ENCODE data around the gene USP12.

USP12 gene

DNA sequence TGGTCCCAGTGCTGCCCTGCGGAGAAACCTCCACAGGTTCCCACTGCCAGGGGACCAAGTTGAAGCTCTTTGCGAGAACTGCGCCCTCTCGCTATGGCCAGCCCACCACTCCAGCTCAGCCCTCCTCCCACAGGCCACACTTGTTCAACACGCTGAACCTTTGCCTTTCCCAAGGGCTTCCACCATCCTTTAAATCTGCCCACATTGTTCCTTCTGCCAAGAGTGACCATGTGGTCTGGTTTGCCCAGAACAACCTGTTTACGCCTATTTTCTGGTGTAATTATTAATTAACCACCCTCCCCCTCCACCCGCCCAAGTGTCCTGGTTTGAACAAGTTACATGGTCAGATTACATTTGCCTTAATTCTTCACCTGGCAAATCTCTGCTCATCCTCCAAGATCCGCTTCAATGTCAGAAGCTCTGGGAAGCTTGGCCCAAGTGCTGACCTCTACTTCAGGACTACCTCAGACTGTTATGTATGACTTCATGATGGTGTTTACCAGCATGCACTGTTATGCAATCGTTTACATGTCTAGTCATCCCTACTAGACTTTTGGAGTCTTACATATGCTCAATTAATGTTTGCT lies 12.0 kb upstream of the USP12 start:
- no peak for DNase-seq (ENCODE audit: low read depth)

GRCh38 chr13:27182844-27183497 lies 11.4 kb upstream of the USP12 start:
- DNase-seq (ENCODE audit: low read depth): no peak

GRCh38 chr13:27182054-27182453 lies 10.4 kb upstream of the USP12 start:
- DNase-seq (ENCODE audit: low read depth): no peak

- DNase-seq (ENCODE audit: low read depth): no peak
Observed at GRCh38 chr13:27177852-27178251, 6.2 kb upstream of the USP12 start.

DNA sequence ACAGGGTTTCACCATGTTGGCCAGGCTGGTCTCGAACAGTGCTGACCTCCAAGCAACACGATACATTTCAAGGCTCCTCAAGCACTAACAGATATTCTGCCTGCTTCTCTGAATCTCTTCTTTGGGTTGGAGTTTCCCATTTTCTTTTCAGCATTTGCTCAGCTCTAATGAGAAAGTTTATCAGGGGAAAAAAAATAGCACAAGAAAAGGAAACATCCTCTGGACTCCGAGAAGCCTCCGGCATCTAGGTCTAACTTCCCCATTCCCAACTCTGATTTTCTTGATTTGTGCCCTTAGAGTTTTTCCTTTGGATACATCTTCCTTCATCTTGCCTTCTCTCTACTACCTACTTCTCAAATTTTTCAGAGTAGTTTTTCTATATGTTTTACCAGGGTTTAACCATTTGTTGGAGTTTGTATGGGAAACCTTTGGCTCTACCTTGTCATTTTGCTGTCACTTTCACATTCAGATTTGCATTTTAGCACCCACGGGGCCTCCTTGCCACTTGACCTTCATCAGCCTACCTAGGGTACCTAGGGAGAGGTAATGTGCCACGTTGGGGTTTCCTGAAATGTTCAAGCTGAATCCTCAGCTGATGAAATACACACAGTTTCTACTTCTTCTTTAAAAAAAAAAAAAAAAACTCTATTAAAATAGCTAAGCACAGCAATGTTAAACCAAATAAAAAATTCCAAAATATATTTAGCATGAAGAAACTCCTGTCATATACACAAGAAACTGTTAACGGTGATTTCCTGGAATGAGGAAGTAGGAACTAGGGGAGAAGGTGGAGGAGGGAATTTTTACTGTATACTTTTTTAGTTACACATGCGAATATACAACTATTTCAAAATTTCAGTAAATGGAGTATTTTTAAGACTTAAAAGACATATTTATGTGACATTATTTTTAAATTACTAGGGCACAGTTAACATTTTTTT lies 5.1 kb upstream of the USP12 start:
- no peak for DNase-seq (ENCODE audit: low read depth)

DNA sequence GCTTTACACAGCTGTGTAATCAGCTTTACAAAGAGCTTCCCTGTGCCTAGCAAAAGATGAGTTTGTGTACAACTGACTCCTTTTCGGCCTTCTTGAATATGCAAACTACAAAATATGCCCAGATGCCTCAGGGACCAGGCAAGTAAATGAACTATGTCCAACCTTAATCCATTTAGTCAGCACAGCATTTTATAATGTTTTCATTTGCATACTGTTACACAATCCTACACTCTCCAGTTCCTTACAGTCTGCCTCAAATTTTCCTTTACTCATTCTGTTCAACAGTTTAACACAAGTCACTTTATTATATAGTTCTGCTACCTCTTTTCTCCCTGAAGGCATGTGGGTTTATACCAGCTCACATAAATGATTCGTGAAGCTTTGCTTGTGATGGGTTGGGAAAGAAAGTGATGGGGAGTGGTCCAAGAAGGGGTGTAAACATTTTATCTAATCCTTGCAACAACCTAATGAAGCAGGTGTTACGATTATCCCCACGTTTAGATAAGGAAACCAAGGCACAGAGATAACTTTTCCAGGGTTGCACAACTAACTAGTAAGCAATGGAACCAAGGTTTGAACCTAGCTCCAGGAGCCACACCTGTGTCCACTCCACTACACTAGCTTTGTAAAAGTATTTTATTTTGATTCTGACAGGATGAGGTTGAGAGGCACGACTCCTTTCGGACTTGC lies 3.3 kb upstream of the USP12 start:
- DNase-seq (ENCODE audit: low read depth): no peak

GRCh38 chr13:27172495-27172842 lies 858 bp upstream of the USP12 start:
- no peak for DNase-seq (ENCODE audit: low read depth)

DNA sequence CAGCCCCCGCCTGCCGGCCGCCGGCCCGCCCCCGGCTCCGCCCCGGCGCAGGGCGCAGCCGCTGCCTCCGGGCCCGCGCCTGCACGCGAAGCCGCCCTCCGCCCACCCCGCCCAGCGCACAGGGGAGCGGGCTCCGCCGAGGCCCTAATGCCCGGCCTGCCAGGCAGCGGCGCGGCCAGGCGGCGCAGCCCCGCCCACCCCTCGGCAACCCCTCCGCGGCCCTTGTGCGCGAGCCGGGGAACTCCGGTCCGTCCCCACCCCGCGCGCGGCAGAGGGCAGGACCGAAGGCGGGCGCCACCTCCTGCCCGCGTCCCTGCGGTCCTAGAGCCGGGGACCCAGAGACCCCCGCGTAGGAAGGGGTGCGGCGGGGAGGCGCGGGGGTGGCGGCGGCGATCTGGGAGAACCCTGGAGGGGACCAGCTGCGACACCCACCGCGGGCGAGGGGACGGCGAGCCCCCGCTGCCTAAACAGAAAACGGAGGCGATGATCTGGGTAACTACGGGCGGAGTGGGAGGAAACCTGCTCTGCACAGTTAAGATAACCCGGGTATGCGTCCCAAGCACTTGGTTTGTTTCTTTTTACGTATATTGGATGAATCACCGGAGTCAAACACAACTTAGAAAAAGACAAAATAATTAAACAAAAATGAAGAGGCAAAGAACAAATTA lies 350 bp upstream of the USP12 start:
- DNase-seq (ENCODE audit: low read depth): peak; percentile 89

DNA sequence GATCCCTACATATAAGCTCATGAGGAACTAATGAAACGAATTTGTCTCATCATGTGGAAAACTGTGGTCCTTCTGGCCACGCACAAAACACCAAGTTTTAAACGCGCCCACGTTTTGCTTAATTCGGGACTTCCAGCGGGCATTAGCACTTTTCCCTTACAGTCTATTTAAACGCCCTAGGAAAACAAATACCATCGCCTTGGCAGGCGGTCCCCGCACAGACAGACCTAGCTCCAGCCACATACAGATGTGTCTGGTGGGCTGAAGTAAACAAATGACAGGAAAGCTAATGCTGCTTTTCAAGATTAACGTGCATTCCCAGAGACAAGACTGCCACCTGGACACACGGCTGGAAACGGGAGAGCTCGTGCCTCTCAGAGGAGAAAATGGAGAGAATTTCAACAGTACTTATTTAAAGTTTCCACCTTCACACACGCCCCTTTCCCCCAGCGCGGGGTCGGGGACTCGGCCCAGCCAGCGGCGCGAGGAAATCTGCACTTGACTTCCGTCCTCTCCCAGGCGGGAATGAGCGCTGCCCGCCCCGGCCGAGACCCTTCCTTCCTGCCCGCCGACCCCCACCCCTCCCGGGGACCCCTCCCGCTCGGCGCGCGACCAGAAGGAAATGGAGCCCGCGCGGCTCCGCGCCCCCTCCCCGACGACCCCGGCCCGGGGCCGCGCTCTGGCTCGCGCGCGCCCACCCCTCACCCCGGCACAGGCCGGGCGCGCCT lies 931 bp downstream of the USP12 start:
- DNase-seq (ENCODE audit: low read depth): no peak

GRCh38 chr13:27170221-27170515 lies 1.4 kb downstream of the USP12 start:
- no peak for DNase-seq (ENCODE audit: low read depth)

DNA sequence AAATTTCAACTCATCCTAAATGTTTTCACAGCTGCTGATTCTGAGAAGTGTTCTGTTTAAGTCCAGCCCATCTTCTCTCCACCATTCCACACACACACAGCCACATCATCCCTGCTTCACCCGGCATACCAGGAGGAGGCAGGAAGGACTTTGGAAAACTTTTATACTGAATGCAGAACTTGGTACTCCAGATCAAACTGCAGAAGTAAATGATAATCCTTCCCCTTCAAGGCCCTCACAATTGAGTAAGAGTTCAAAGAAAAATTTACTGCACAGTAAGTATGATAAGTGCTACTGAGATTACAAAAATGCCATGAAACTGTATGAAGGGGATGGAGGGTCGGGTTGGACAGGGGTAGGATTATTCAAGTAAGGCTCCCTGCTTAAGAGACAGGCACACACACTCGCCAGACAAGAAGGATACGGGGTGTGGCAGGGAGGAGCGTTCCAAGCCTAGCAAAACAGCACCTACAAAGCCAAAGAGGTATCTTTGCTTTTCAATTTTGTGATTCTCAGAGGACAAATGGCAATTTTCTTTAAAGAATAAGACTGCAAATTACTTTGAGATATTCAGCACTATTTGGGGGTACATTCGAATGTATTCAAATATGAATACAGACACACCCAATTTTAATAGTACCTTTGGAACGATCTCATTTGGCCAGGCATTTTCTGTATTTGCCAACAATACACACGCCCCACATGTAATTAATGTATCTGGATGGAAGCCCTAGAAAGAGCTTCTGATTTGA lies 2.5 kb downstream of the USP12 start:
- no peak for DNase-seq (ENCODE audit: low read depth)

GRCh38 chr13:27168086-27168485 lies 3.5 kb downstream of the USP12 start:
- no peak for DNase-seq (ENCODE audit: low read depth)

- no peak for DNase-seq (ENCODE audit: low read depth)
Observed at GRCh38 chr13:27166313-27166712, 5.3 kb downstream of the USP12 start.

DNA sequence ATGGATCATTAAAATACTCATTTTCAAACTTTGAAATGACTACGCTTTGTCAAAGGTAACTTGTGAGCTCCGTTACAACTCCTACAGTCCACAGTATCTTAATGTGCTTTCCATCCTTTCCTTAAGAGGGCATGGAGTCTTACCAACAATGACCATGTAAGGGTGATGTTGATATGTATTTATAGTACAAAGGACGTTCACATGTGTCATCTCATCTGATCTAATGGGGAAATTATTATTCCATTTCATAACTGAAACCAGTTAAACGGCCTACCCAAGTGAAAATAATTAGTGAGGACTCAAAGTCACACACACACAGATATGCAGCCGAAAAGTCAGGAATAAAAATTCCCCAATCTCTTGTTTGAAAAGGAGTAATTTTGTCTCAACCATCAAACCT lies 9.6 kb downstream of the USP12 start:
- DNase-seq (ENCODE audit: low read depth): no peak

- DNase-seq (ENCODE audit: low read depth): no peak
Observed at GRCh38 chr13:27161423-27161822, 10.2 kb downstream of the USP12 start.

GRCh38 chr13:27160657-27161295 lies 10.8 kb downstream of the USP12 start:
- no peak for DNase-seq (ENCODE audit: low read depth)

- DNase-seq (ENCODE audit: low read depth): no peak
Observed at GRCh38 chr13:27159806-27160563, 11.6 kb downstream of the USP12 start.

DNA sequence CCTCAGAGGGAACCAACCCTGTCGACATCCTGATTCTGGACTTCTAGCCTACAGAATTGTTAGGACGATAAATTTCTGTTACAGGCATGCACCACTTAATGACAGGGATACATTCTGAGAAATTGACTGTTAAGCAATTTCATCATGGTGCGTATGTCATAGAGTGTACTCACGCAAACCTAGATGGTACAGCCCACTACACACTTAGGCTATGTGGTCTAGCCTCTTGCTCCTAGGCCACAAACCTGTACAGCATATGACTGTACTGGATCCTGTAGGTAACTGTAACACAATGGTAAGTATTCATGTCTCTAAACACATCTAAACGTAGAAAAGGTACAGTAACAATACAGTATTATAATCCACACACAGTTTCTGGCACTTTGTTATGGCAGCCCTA lies 13.3 kb downstream of the USP12 start:
- DNase-seq (ENCODE audit: low read depth): no peak

GRCh38 chr13:27151798-27152599 lies 19.6 kb downstream of the USP12 start:
- DNase-seq (ENCODE audit: low read depth): no peak

Data from activated gamma-delta T cell treated with anti-CD3 and anti-CD28 coated beads, Interleukin-2, amount 50 U/mL, for 16 hours (primary cell).